Neural progenitor cell (in vitro differentiated cells): ENCODE data around the gene DAPL1. TPM values are rescaled to one million over a fixed set of nuclear protein-coding genes. Genes with fewer than 3 reads are reported as not detected.

Source experiments
- DNase-seq: peaks from one replicate; pipeline ENCODE4 v3.0.0-alpha.2; 2016; ENCODE audit warnings: low spot score
- H2AFZ ChIP-seq: fragments of 200-600 bp; sonication (generic); replicated peaks from 2 replicates; pipeline ENCODE4 v1.6.1; 2016; ENCODE audit warnings: antibody characterized with exemption
- H3F3A ChIP-seq: fragments of 200-600 bp; sonication (generic); 2 replicates; pipeline ENCODE4 v1.6.1; 2016; ENCODE audit warnings: antibody characterized with exemption, low read depth
- H3K27ac ChIP-seq: fragments of 200-600 bp; sonication (generic); 2 replicates; pipeline ENCODE4 v1.5.1; 2016; ENCODE audit warnings: mild to moderate bottlenecking
- H3K27me3 ChIP-seq: fragments of 200-600 bp; sonication (generic); 2 replicates; pipeline ENCODE4 v1.6.1; 2016; ENCODE audit warnings: mild to moderate bottlenecking, moderate library complexity
- H3K36me3 ChIP-seq: fragments of 200-600 bp; sonication (generic); 2 replicates; pipeline ENCODE4 v1.5.1; 2016
- H3K4me1 ChIP-seq: fragments of 200-600 bp; sonication (generic); 2 replicates; pipeline ENCODE4 v1.6.1; 2016; ENCODE audit warnings: mixed run types
- H3K4me2 ChIP-seq: fragments of 200-600 bp; sonication (generic); 2 replicates; pipeline ENCODE4 v1.6.1; 2016
- H3K4me3 ChIP-seq: fragments of 200-600 bp; sonication (generic); 2 replicates; pipeline ENCODE4 v1.5.1; 2016
- H3K79me2 ChIP-seq: fragments of 200-600 bp; sonication (generic); 2 replicates; pipeline ENCODE4 v1.6.1; 2016; ENCODE audit warnings: low read depth
- H3K9ac ChIP-seq: fragments of 200-600 bp; sonication (generic); 2 replicates; pipeline ENCODE4 v1.6.1; 2016
- H3K9me3 ChIP-seq: fragments of 200-600 bp; sonication (generic); 2 replicates; pipeline ENCODE4 v1.5.1; 2016; ENCODE audit warnings: low read depth
- H4K20me1 ChIP-seq: fragments of 200-600 bp; sonication (generic); 2 replicates; pipeline ENCODE4 v1.6.1; 2016; ENCODE audit warnings: low read depth
- H3K27ac Mint-ChIP-seq: 3 replicates; pipeline ENCODE4 v1.8.0; 2021; ENCODE audit warnings: mixed read lengths
- H3K27me3 Mint-ChIP-seq: 2 replicates; pipeline ENCODE4 v1.8.0; 2022; ENCODE audit warnings: low read depth, mild to moderate bottlenecking, inconsistent platforms, moderate library complexity, mixed read lengths; ENCODE audit not compliant: insufficient read depth
- H3K36me3 Mint-ChIP-seq: 3 replicates; pipeline ENCODE4 v1.8.0; 2021; ENCODE audit warnings: mixed read lengths
- H3K4me1 Mint-ChIP-seq: 3 replicates; pipeline ENCODE4 v1.8.0; 2021; ENCODE audit warnings: mixed read lengths
- H3K4me3 Mint-ChIP-seq: 3 replicates; pipeline ENCODE4 v1.8.0; 2021; ENCODE audit warnings: mild to moderate bottlenecking, moderate library complexity, mixed read lengths
- H3K9me3 Mint-ChIP-seq: 3 replicates; pipeline ENCODE4 v1.8.0; 2020; ENCODE audit warnings: mixed read lengths
- CTCF ChIP-seq: fragments of 200-600 bp; sonication (generic); IDR thresholded peaks from 2 replicates; pipeline ENCODE4 v1.5.1; 2017; ENCODE audit warnings: antibody characterized with exemption, mild to moderate bottlenecking
- EZH2 ChIP-seq: fragments of 200-600 bp; sonication (generic); IDR thresholded peaks from 2 replicates; pipeline ENCODE4 v1.6.1; 2017; ENCODE audit warnings: antibody characterized with exemption, mild to moderate bottlenecking, moderate library complexity
- EZH2phosphoT487 ChIP-seq: fragments of 200-600 bp; sonication (generic); IDR thresholded peaks from 2 replicates; pipeline ENCODE4 v1.6.1; 2017; ENCODE audit warnings: antibody characterized with exemption
- total RNA-seq: library from RNA; depleted of rRNA; stranded (reverse); fragments of >200 nt; gene quantifications from 2 replicates; pipeline ENCODE4 v1.2.3, GENCODE V29; 2015; ENCODE audit warnings: low replicate concordance

Gene DAPL1
- total RNA-seq, 1 donor from 2014 or later, result not detected

GRCh38 chr2:158823486-158824237 lies 28.5 kb downstream of the DAPL1 start:
- no peak overlapping the region for H3K9ac ChIP-seq
- no peak overlapping the region for H3K4me2 ChIP-seq
- no peaks in the 10 kb centered on the region for H3K79me2 ChIP-seq
- Mint-ChIP-seq H3K4me1 (peaks cover 15% of the 10 kb centered on the region), H3K4me3 (no peak overlapping the region), H3K27me3 (no peaks in the 10 kb centered on the region), H3K36me3 (no peaks in the 10 kb centered on the region), H3K9me3 (no peaks in the 10 kb centered on the region), H3K27ac (no peak overlapping the region)
- no peaks in the 10 kb centered on the region for H4K20me1 ChIP-seq
- DNase-seq, result no peak
- H3K36me3 ChIP-seq, result no peaks in the 10 kb centered on the region
- H3K27ac ChIP-seq, result no peak overlapping the region
- H2AFZ ChIP-seq, result no peak overlapping the region
- peaks cover 20% of the 10 kb centered on the region for H3K4me1 ChIP-seq
- no peaks in the 10 kb centered on the region for H3K27me3 ChIP-seq
- no peaks in the 10 kb centered on the region for H3K9me3 ChIP-seq
- no peak overlapping the region for H3K4me3 ChIP-seq
- no peak for TF ChIP-seq EZH2
- TF ChIP-seq EZH2phosphoT487, result no peak
- TF ChIP-seq CTCF, result no peak
- no peaks in the 10 kb centered on the region for H3F3A ChIP-seq

DNA sequence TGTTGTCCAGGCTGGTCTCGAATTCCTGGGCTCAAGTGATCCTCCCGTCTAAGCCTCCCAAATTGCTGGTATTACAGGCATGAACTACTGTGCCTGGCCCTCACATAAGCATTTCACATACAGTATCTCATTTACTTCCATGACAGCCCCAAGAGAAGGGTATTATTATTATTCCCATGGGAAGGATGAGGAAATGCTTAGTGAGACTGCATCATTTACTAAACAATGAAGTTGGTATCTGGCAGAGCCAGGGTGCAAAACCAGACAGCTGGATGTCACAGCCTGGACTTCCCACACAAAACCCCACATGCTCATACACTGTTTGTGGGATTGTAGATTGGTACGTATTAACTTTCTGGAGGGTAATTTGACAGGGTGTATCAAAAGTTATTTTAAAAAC lies 29.9 kb downstream of the DAPL1 start:
- Mint-ChIP-seq H3K36me3 (no peaks in the 10 kb centered on the region), H3K27ac (no peak overlapping the region), H3K9me3 (no peaks in the 10 kb centered on the region), H3K4me1 (peaks cover 23% of the 10 kb centered on the region), H3K4me3 (no peak overlapping the region), H3K27me3 (no peaks in the 10 kb centered on the region)
- Histone ChIP-seq H3K79me2 (no peaks in the 10 kb centered on the region), H4K20me1 (no peaks in the 10 kb centered on the region), H3K9me3 (no peaks in the 10 kb centered on the region), H3K27ac (no peak overlapping the region), H3K4me3 (no peak overlapping the region), H3K27me3 (no peaks in the 10 kb centered on the region), H3K4me2 (no peak overlapping the region), H3K4me1 (peaks cover 21% of the 10 kb centered on the region), H3K9ac (no peak overlapping the region), H2AFZ (no peak overlapping the region), H3F3A (peaks cover 3% of the 10 kb centered on the region), H3K36me3 (no peaks in the 10 kb centered on the region)
- no peak for TF ChIP-seq EZH2phosphoT487
- no peak for TF ChIP-seq EZH2
- TF ChIP-seq CTCF, result no peak
- no peak for DNase-seq

DNA sequence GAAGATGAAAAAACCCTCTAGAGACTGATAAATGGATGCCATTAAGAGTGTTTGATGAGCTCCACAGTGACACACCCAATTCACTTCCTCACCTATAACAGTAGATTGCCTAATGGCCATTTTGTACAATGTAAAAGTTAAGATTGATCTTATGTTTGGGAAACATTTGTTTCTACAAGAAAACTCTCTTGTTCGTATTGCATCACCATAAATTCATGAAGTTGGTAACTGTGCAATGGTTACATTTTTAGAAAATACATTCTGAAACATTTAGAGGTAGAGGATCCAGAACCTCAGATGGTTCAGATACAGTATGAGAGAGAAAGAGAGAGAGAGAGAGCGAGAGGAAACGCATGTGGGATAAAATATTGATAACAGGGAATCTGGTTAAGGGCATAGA lies 31.8 kb downstream of the DAPL1 start:
- Histone ChIP-seq H2AFZ (no peak overlapping the region), H3K4me2 (no peak overlapping the region), H3K27ac (no peak overlapping the region), H3K36me3 (no peaks in the 10 kb centered on the region), H3F3A (peaks cover 6% of the 10 kb centered on the region), H3K4me1 (peaks cover 14% of the 10 kb centered on the region), H3K9me3 (no peaks in the 10 kb centered on the region), H3K4me3 (no peak overlapping the region), H4K20me1 (no peaks in the 10 kb centered on the region), H3K9ac (no peak overlapping the region), H3K79me2 (no peaks in the 10 kb centered on the region), H3K27me3 (no peaks in the 10 kb centered on the region)
- H3K27me3 Mint-ChIP-seq, result no peaks in the 10 kb centered on the region
- H3K27ac Mint-ChIP-seq, result no peak overlapping the region
- DNase-seq, result no peak
- peaks cover 20% of the 10 kb centered on the region for H3K4me1 Mint-ChIP-seq
- TF ChIP-seq EZH2 (no peak), EZH2phosphoT487 (no peak), CTCF (no peak)
- H3K36me3 Mint-ChIP-seq, result no peaks in the 10 kb centered on the region
- H3K4me3 Mint-ChIP-seq, result no peak overlapping the region
- H3K9me3 Mint-ChIP-seq, result no peaks in the 10 kb centered on the region
